Keratinocyte (primary cell): ENCODE measurements around the gene SIAH2. TPM values are rescaled to one million over a fixed set of nuclear protein-coding genes. Genes with fewer than 3 reads are reported as not detected.

ENCODE experiments used
- DNase-seq: peaks from one replicate; pipeline ENCODE4 v3.0.0-alpha.2; 2011; ENCODE audit warnings: low read depth, missing footprints, low spot score
- FAIRE-seq: peaks from 2 replicates; lab custom pipeline; 2011; peaks lifted over from hg19 to GRCh38; lab: Jason Lieb, UNC
- H2AFZ ChIP-seq: 2 replicates; pipeline ENCODE4 v1.6.0; 2012; ENCODE audit warnings: low read length, control low read depth, inconsistent platforms; ENCODE audit not compliant: control insufficient read depth
- H3K27ac ChIP-seq: 2 replicates; pipeline ENCODE4 v1.5.1; 2011; ENCODE audit warnings: low read length; ENCODE audit not compliant: control insufficient read depth, insufficient read depth
- H3K27me3 ChIP-seq: 3 replicates; pipeline ENCODE4 v1.6.0; 2011; ENCODE audit warnings: low read length; ENCODE audit not compliant: control insufficient read depth, insufficient read depth; ENCODE audit errors: extremely low read depth
- H3K36me3 ChIP-seq, 2 experiments: 2 replicates in 1 of 2; 3 replicates in 1 of 2; pipeline ENCODE4 v1.5.1; 2011; ENCODE audit warnings: low read length in 2 of 2, mild to moderate bottlenecking in 1 of 2; ENCODE audit not compliant: control insufficient read depth in 2 of 2, insufficient read depth in 2 of 2; ENCODE audit errors: extremely low read depth in 1 of 2
- H3K4me1 ChIP-seq: 3 replicates; pipeline ENCODE4 v1.5.1; 2011; ENCODE audit warnings: low read length; ENCODE audit not compliant: control insufficient read depth, insufficient read depth; ENCODE audit errors: extremely low read depth
- H3K4me2 ChIP-seq: 3 replicates; pipeline ENCODE4 v1.6.0; 2011; ENCODE audit warnings: low read depth, low read length; ENCODE audit not compliant: control insufficient read depth, insufficient read depth; ENCODE audit errors: extremely low read depth
- H3K4me3 ChIP-seq, 3 experiments: fragments of 200-600 bp in 1 of 3; sonication (generic) in 1 of 3; 2 replicates in 2 of 3; 3 replicates in 1 of 3; pipeline ENCODE4 v1.5.1; 2011 to 2016; ENCODE audit warnings: low read length in 3 of 3, mild to moderate bottlenecking in 3 of 3, control low read depth in 2 of 3, inconsistent platforms in 1 of 3, low read depth in 1 of 3, mixed read lengths in 1 of 3, mixed run types in 1 of 3, moderate library complexity in 1 of 3; ENCODE audit not compliant: control insufficient read depth in 2 of 3, insufficient read depth in 2 of 3; ENCODE audit errors: extremely low read depth in 1 of 3
- H3K79me2 ChIP-seq: 2 replicates; pipeline ENCODE4 v1.6.0; 2012; ENCODE audit warnings: low read length; ENCODE audit not compliant: control insufficient read depth, insufficient read depth
- H3K9ac ChIP-seq: 3 replicates; pipeline ENCODE4 v1.6.0; 2011; ENCODE audit warnings: low read length; ENCODE audit not compliant: control insufficient read depth, insufficient read depth; ENCODE audit errors: extremely low read depth
- H3K9me1 ChIP-seq: 3 replicates; pipeline ENCODE4 v1.6.0; 2011; ENCODE audit warnings: low read length; ENCODE audit not compliant: control insufficient read depth, insufficient read depth; ENCODE audit errors: extremely low read depth
- H3K9me3 ChIP-seq: 2 replicates; pipeline ENCODE4 v1.5.1; 2012; ENCODE audit warnings: low read depth, low read length; ENCODE audit not compliant: control insufficient read depth
- H4K20me1 ChIP-seq: 3 replicates; pipeline ENCODE4 v1.6.0; 2011; ENCODE audit warnings: low read length; ENCODE audit not compliant: control insufficient read depth, insufficient read depth; ENCODE audit errors: extremely low read depth
- CTCF ChIP-seq, 3 experiments: IDR thresholded peaks in 1 of 3; conservative IDR thresholded peaks in 1 of 3; optimal IDR thresholded peaks in 1 of 3; 2 replicates in 2 of 3; 3 replicates in 1 of 3; pipeline versions ENCODE3 to v1.5.1; 2011; ENCODE audit warnings: low read length in 3 of 3, mild to moderate bottlenecking in 3 of 3, moderate library complexity in 2 of 3, control low read depth in 1 of 3, inconsistent platforms in 1 of 3; ENCODE audit not compliant: insufficient read depth in 2 of 3; ENCODE audit errors: extremely low read depth in 1 of 3
- EZH2 ChIP-seq: IDR thresholded peaks from one replicate; pipeline ENCODE4 v1.6.1; 2012; ENCODE audit warnings: inconsistent platforms, mild to moderate bottlenecking, low read length, moderate library complexity
- dilution Hi-C: fragments of 300-500 bp; cut with MboI; formaldehyde crosslinking; loops from one replicate; pipeline ENCODE4 v1.7.0; 2020; ENCODE audit warnings: low sequenced_read_pairs; ENCODE audit not compliant: extremely low pct_ligation_motif_present
- polyA plus RNA-seq, 5 experiments: library from polyadenylated mRNA; depleted of rRNA in 3 of 5; stranded (reverse) in 3 of 5; stranded (forward) in 1 of 5; unstranded in 1 of 5; fragments of >200 nt; gene quantifications; 1 replicate in 1 of 5; 2 replicates in 3 of 5; 3 replicates in 1 of 5; pipeline versions ENCODE4 v1.2.1 to v1.2.3, GENCODE V29; 2011 to 2012; ENCODE audit warnings: missing spikeins in 2 of 5, low read depth in 1 of 5, low replicate concordance in 1 of 5

SIAH2 gene
- polyA plus RNA-seq, 1 donor (not counting 4 experiments of a cell fraction or from before 2014, with no cell fraction given), result 44.8 TPM

- DNase-seq (peak; percentile 49), FAIRE-seq (no peak)
- dilution Hi-C loops, result no loop called here
- no peak overlapping the region for H3K4me3 ChIP-seq
- H4K20me1 ChIP-seq, result no peaks in the 10 kb centered on the region
- H3K36me3 ChIP-seq, result peaks cover 6 to 9% of the 10 kb centered on the region in 2 experiments
- no peak overlapping the region for H3K9ac ChIP-seq
- no peaks in the 10 kb centered on the region for H3K9me3 ChIP-seq
- H3K4me1 ChIP-seq, result peaks cover 47% of the 10 kb centered on the region
- H3K9me1 ChIP-seq, result no peaks in the 10 kb centered on the region
- no peak for TF ChIP-seq CTCF (optimal IDR thresholded peaks at IDR 0.05 in 1 of 3, IDR thresholded peaks at IDR 0.05 in 1 of 3, conservative IDR thresholded peaks at IDR 0.05 in 1 of 3; ENCODE audit: extremely low read depth in 1 of 3, insufficient read depth in 2 of 3, low read length in 3 of 3)
- no peak for TF ChIP-seq EZH2
- no peaks in the 10 kb centered on the region for H3K27me3 ChIP-seq
- H3K27ac ChIP-seq, result no peak overlapping the region
- no peak overlapping the region for H3K4me2 ChIP-seq
- peaks cover 7% of the 10 kb centered on the region for H3K79me2 ChIP-seq
- no peak overlapping the region for H2AFZ ChIP-seq
Observed at GRCh38 chr3:150736316-150736719, 26.7 kb downstream of the SIAH2 start.

- dilution Hi-C loops, result no loop called here
- FAIRE-seq (no peak), DNase-seq (no peak)
- no peak overlapping the region for H3K4me2 ChIP-seq
- no peaks in the 10 kb centered on the region for H3K79me2 ChIP-seq
- H4K20me1 ChIP-seq, result no peaks in the 10 kb centered on the region
- TF ChIP-seq EZH2 (no peak), CTCF (optimal IDR thresholded peaks at IDR 0.05 in 1 of 3, IDR thresholded peaks at IDR 0.05 in 1 of 3, conservative IDR thresholded peaks at IDR 0.05 in 1 of 3; ENCODE audit: extremely low read depth in 1 of 3, insufficient read depth in 2 of 3, low read length in 3 of 3) (no peak)
- no peak overlapping the region for H3K9ac ChIP-seq
- H3K36me3 ChIP-seq, result peaks cover 0 to 4% of the 10 kb centered on the region in 2 experiments
- no peaks in the 10 kb centered on the region for H3K27me3 ChIP-seq
- H3K9me3 ChIP-seq, result no peaks in the 10 kb centered on the region
- H3K4me1 ChIP-seq, result peaks cover 47% of the 10 kb centered on the region
- H2AFZ ChIP-seq, result no peak overlapping the region
- H3K27ac ChIP-seq, result no peak overlapping the region
- H3K4me3 ChIP-seq, result no peak overlapping the region
- H3K9me1 ChIP-seq, result no peaks in the 10 kb centered on the region
Observed at GRCh38 chr3:150734795-150735119, 28.2 kb downstream of the SIAH2 start.
